Endothelial cell of umbilical vein (primary cell): ENCODE measurements around the gene RNF217. TPM values are rescaled to one million over a fixed set of nuclear protein-coding genes. Genes with fewer than 3 reads are reported as not detected.

Experiments
- BruUV-seq: library from RNA; stranded (reverse); fragments of 400-500 nt; replicated peaks from 2 replicates; lab custom pipeline; 2021; lab: Mats Ljungman, UMichigan
- CTCF ChIA-PET: fragments of 300-600, 350-600 bp; sonication (Branson Sonifier 250); formaldehyde crosslinking; loops from one replicate; lab custom pipeline; 2021; ENCODE audit warnings: antibody characterized with exemption, inconsistent platforms; lab: Charles Lee
- POLR2A ChIA-PET: fragments of 300-600, 350-600 bp; sonication (Branson Sonifier 250); formaldehyde crosslinking; loops from one replicate; lab custom pipeline; 2021; ENCODE audit warnings: antibody characterized with exemption, inconsistent platforms; lab: Charles Lee
- DNase-seq: peaks from one replicate; pipeline ENCODE4 v3.0.0-alpha.2; 2011; ENCODE audit warnings: low read depth, low spot score
- FAIRE-seq: peaks from 2 replicates; lab custom pipeline; 2011; peaks lifted over from hg19 to GRCh38; lab: Jason Lieb, UNC
- H2AFZ ChIP-seq: 2 replicates; pipeline ENCODE4 v1.6.0; 2012; ENCODE audit warnings: low read depth, low read length, control low read depth, inconsistent platforms
- H3K27ac ChIP-seq: 2 replicates; pipeline ENCODE4 v1.5.1; 2011; ENCODE audit warnings: low read depth, mild to moderate bottlenecking, control low read depth, low read length, moderate library complexity; ENCODE audit not compliant: insufficient read depth
- H3K27me3 ChIP-seq, 2 experiments: 2 replicates each; pipeline versions ENCODE4 v1.6.0 to v1.6.1; 2011; ENCODE audit warnings: low read length in 2 of 2, mixed read lengths in 1 of 2; ENCODE audit not compliant: control insufficient read depth in 2 of 2, insufficient read depth in 2 of 2
- H3K36me3 ChIP-seq, 2 experiments: 2 replicates in 1 of 2; 3 replicates in 1 of 2; pipeline ENCODE4 v1.5.1; 2011; ENCODE audit warnings: low read length in 2 of 2, mild to moderate bottlenecking in 1 of 2, moderate library complexity in 1 of 2; ENCODE audit not compliant: control insufficient read depth in 2 of 2, insufficient read depth in 2 of 2; ENCODE audit errors: extremely low read depth in 1 of 2
- H3K4me1 ChIP-seq: 3 replicates; pipeline ENCODE4 v1.5.1; 2011; ENCODE audit warnings: mild to moderate bottlenecking, low read length; ENCODE audit not compliant: control insufficient read depth, insufficient read depth; ENCODE audit errors: extremely low read depth
- H3K4me2 ChIP-seq: 2 replicates; pipeline ENCODE4 v1.6.1; 2011; ENCODE audit warnings: low read length, control low read depth, mixed read lengths; ENCODE audit not compliant: insufficient read depth
- H3K4me3 ChIP-seq, 3 experiments: fragments of 200-600 bp in 1 of 3; sonication (generic), shearing (Covaris generic) in 1 of 3; replicated peaks in 1 of 3; 2 replicates each; pipeline ENCODE4 v1.5.1; 2011 to 2016; ENCODE audit warnings: control low read depth in 3 of 3, low read length in 3 of 3, mild to moderate bottlenecking in 2 of 3, inconsistent platforms in 1 of 3, low read depth in 1 of 3, moderate library complexity in 1 of 3; ENCODE audit not compliant: insufficient read depth in 1 of 3
- H3K79me2 ChIP-seq: 2 replicates; pipeline ENCODE4 v1.6.0; 2012; ENCODE audit warnings: low read length, inconsistent platforms; ENCODE audit not compliant: control insufficient read depth, insufficient read depth
- H3K9ac ChIP-seq: replicated peaks from 2 replicates; pipeline ENCODE3; 2011; ENCODE audit warnings: low read length, control low read depth; ENCODE audit not compliant: insufficient read depth; ENCODE audit errors: extremely low read depth
- H3K9me1 ChIP-seq: replicated peaks from 3 replicates; pipeline ENCODE4 v1.6.0; 2011; ENCODE audit warnings: mild to moderate bottlenecking, low read length; ENCODE audit not compliant: control insufficient read depth, insufficient read depth; ENCODE audit errors: extremely low read depth
- H3K9me3 ChIP-seq: replicated peaks from 2 replicates; pipeline ENCODE4 v1.5.1; 2012; ENCODE audit warnings: low read length, inconsistent platforms; ENCODE audit not compliant: control insufficient read depth, insufficient read depth
- H4K20me1 ChIP-seq: replicated peaks from 2 replicates; pipeline ENCODE3; 2011; ENCODE audit warnings: mild to moderate bottlenecking, low read length; ENCODE audit not compliant: control insufficient read depth, insufficient read depth; ENCODE audit errors: extremely low read depth
- CTCF ChIP-seq, 2 donors: IDR thresholded peaks; 1 replicate in 1 of 2; 2 replicates in 1 of 2; pipeline ENCODE4 v1.5.1; 2011; ENCODE audit warnings: low read length in 2 of 2, mild to moderate bottlenecking in 2 of 2, moderate library complexity in 2 of 2, control low read depth in 1 of 2, inconsistent platforms in 1 of 2, low read depth in 1 of 2; ENCODE audit not compliant: insufficient read depth in 1 of 2; ENCODE audit errors: extremely low read depth in 1 of 2
- EZH2 ChIP-seq: IDR thresholded peaks from 2 replicates; pipeline ENCODE4 v1.6.1; 2012; ENCODE audit warnings: borderline replicate concordance, low read depth, mild to moderate bottlenecking, moderate library complexity, low read length, inconsistent platforms; ENCODE audit not compliant: severe bottlenecking
- FOS ChIP-seq: IDR thresholded peaks from 2 replicates; pipeline ENCODE4 v1.6.1; 2011; ENCODE audit warnings: mild to moderate bottlenecking, low read length, moderate library complexity, borderline replicate concordance; ENCODE audit not compliant: insufficient read depth
- GATA2 ChIP-seq: IDR thresholded peaks from 2 replicates; pipeline ENCODE4 v1.7.0; 2011; ENCODE audit warnings: low read depth, mild to moderate bottlenecking, moderate library complexity, mixed read lengths, low read length; ENCODE audit not compliant: insufficient read length, insufficient read depth
- JUN ChIP-seq: IDR thresholded peaks from 2 replicates; pipeline ENCODE4 v1.6.1; 2011; ENCODE audit warnings: borderline replicate concordance, low read depth; ENCODE audit not compliant: insufficient read length, insufficient read depth
- MAX ChIP-seq: IDR thresholded peaks from 2 replicates; pipeline ENCODE4 v1.6.1; 2011; ENCODE audit not compliant: insufficient read depth, insufficient read length
- MYC ChIP-seq: IDR thresholded peaks from one replicate; pipeline ENCODE4 v1.6.1; 2011; ENCODE audit warnings: mild to moderate bottlenecking, low read depth, low read length
- POLR2A ChIP-seq: IDR thresholded peaks from 2 replicates; pipeline ENCODE4 v1.6.1; 2012; ENCODE audit warnings: low read depth, mild to moderate bottlenecking, control low read depth, low read length
- POLR2AphosphoS5 ChIP-seq: IDR thresholded peaks from 2 replicates; pipeline ENCODE4 v1.6.1; 2012; ENCODE audit warnings: low read depth, mild to moderate bottlenecking, control low read depth, low read length, moderate library complexity; ENCODE audit not compliant: insufficient read depth
- dilution Hi-C: fragments of 300-500 bp; cut with MboI; formaldehyde crosslinking; loops from one replicate; pipeline ENCODE4 v1.15.0; 2019; ENCODE audit warnings: low sequenced_read_pairs; ENCODE audit not compliant: extremely low pct_ligation_motif_present
- intact Hi-C: fragments of 100-400 bp; cut with micrococcal nuclease; formaldehyde crosslinking; loops from one replicate; pipeline ENCODE4 v1.10.0; 2022
- polyA plus RNA-seq, 4 experiments: library from polyadenylated mRNA; depleted of rRNA in 3 of 4; stranded (reverse) in 3 of 4; unstranded in 1 of 4; fragments of >200 nt; gene quantifications; 2 replicates each; pipeline versions ENCODE4 v1.2.1 to v1.2.3, GENCODE V29; 2011 to 2012; ENCODE audit warnings: missing spikeins in 1 of 4
- total RNA-seq: library from RNA; stranded (reverse); gene quantifications from 2 replicates; pipeline ENCODE4 v1.2.3, GENCODE V29; 2021

The RNF217 gene
- total and polyA plus RNA-seq, 2 donors (not counting 3 experiments of a cell fraction or from before 2014, with no cell fraction given): 8.8 to 32.5 TPM

GRCh38 chr6:125037827-125038226 lies 75.6 kb downstream of the RNF217 start:
- H3K9me1 ChIP-seq: no peaks in the 10 kb centered on the region
- no peak overlapping the region for H3K4me2 ChIP-seq
- H3K27ac ChIP-seq: no peak overlapping the region
- CTCF ChIA-PET: interaction anchor here (0.9 kb wide), 1 partner anchor 167 kb away, joined by 3 read pairs; no protein-coding TSS in a partner anchor
- no peaks in the 10 kb centered on the region for H3K9me3 ChIP-seq
- BruUV-seq: no TSS peak
- intact Hi-C loops: no loop called here
- H3K79me2 ChIP-seq: peaks cover 11% of the 10 kb centered on the region
- no peaks in the 10 kb centered on the region for H3K36me3 ChIP-seq
- POLR2A ChIA-PET: no interaction called here
- H4K20me1 ChIP-seq: peaks cover 2% of the 10 kb centered on the region
- TF ChIP-seq POLR2AphosphoS5: no peak
- dilution Hi-C loops: no loop called here
- H2AFZ ChIP-seq: no peak overlapping the region
- no peak for FAIRE-seq
- H3K4me1 ChIP-seq: peaks cover 9% of the 10 kb centered on the region
- no peak overlapping the region for H3K9ac ChIP-seq
- H3K4me3 ChIP-seq: no peak overlapping the region
- H3K27me3 ChIP-seq: no peaks in the 10 kb centered on the region
- DNase-seq: no peak

GRCh38 chr6:125038925-125039324 lies 76.7 kb downstream of the RNF217 start:
- FAIRE-seq (no peak), DNase-seq (no peak)
- no peaks in the 10 kb centered on the region for H3K27me3 ChIP-seq
- no peak overlapping the region for H3K4me3 ChIP-seq
- no TSS peak for BruUV-seq
- H3K4me2 ChIP-seq: no peak overlapping the region
- no peak overlapping the region for H3K9ac ChIP-seq
- no peak overlapping the region for H2AFZ ChIP-seq
- peaks cover 2% of the 10 kb centered on the region for H4K20me1 ChIP-seq
- intact Hi-C loops: no loop called here
- TF ChIP-seq MAX (no peak), POLR2A (no peak), EZH2 (no peak), MYC (no peak), POLR2AphosphoS5 (no peak), CTCF (IDR thresholded peaks at IDR 0.05; ENCODE audit: extremely low read depth in 1 of 2, insufficient read depth in 1 of 2, low read depth in 1 of 2, low read length in 2 of 2) (no peak), GATA2 (no peak), JUN (no peak), FOS (no peak)
- peaks cover 9% of the 10 kb centered on the region for H3K4me1 ChIP-seq
- no peaks in the 10 kb centered on the region for H3K9me3 ChIP-seq
- no peaks in the 10 kb centered on the region for H3K36me3 ChIP-seq
- CTCF ChIA-PET: no interaction called here
- H3K79me2 ChIP-seq: peaks cover 15% of the 10 kb centered on the region
- no peaks in the 10 kb centered on the region for H3K9me1 ChIP-seq
- H3K27ac ChIP-seq: no peak overlapping the region
- POLR2A ChIA-PET: no interaction called here
- dilution Hi-C loops: no loop called here
